ENCODE results near the gene COBL. TPM values are rescaled to one million over a fixed set of nuclear protein-coding genes. Genes with fewer than 3 reads are reported as not detected.

Gene COBL
- total RNA-seq, 1 donor from 2014 or later: 53.2 TPM

DNA sequence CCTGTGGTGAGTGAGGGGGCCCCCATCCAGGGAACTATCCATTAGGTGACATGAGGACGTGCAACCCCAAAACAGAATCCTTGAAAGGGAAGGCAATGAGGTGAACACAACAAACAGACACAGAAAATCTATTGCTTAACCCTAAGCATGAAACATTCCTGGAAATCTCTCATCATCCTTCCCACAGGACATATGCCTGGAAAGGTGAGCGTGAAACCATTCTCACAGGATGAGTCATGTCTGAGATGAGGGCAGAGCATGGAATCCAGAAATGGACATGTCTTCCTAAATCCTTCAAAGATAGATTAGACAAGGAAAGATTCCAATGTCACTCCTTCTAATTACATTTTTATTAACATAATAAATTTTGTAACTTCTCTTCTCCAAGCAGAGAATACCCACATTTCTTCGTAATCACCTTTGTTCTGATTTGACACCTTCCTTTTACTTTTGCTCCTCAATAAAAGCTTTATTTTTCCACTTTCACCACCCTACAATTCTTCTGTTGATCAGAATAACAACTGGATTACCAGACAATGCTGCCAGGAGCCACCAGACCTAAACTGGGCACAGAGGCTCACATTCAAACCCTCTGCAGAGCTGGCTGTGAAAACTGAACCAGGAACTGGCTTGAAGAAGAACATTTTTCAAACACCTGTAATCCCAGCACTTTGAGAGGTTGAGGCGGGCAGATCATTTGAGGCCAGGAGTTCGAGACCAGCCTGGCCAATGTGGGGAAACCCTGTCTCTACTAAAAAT lies 67.2 kb downstream of the COBL start:
- Histone ChIP-seq H3K4me1 (ENCODE audit: control insufficient read depth in 3 of 3, insufficient read depth in 3 of 3, low read length in 3 of 3) (peaks cover 23 to 38% (median 28%) of the 10 kb centered on the region in 3 donors), H3K36me3 (ENCODE audit: control insufficient read depth in 3 of 3, insufficient read depth in 3 of 3, low read length in 3 of 3) (no peaks in the 10 kb centered on the region), H3K9ac (ENCODE audit: low read depth in 1 of 3, low read length in 3 of 3) (no peak overlapping the region), H3K4me3 (ENCODE audit: low read length in 3 of 3) (no peak overlapping the region), H3K27me3 (ENCODE audit: control insufficient read depth in 3 of 3, insufficient read depth in 3 of 3, low read length in 3 of 3) (no peaks in the 10 kb centered on the region), H3K27ac (ENCODE audit: low read depth, low read length) (no peak overlapping the region), H3K9me3 (ENCODE audit: control insufficient read depth in 3 of 3, low read length in 3 of 3) (no peaks in the 10 kb centered on the region)

GRCh38 chr7:51246258-51247245 lies 70.1 kb downstream of the COBL start:
- H3K9me3 ChIP-seq (ENCODE audit: control insufficient read depth in 3 of 3, low read length in 3 of 3): no peaks in the 10 kb centered on the region
- no peaks in the 10 kb centered on the region for H3K36me3 ChIP-seq (ENCODE audit: control insufficient read depth in 3 of 3, insufficient read depth in 3 of 3, low read length in 3 of 3)
- no peak overlapping the region for H3K9ac ChIP-seq (ENCODE audit: low read depth in 1 of 3, low read length in 3 of 3)
- H3K4me1 ChIP-seq (ENCODE audit: control insufficient read depth in 3 of 3, insufficient read depth in 3 of 3, low read length in 3 of 3): peaks cover 21 to 39% (median 27%) of the 10 kb centered on the region in 3 donors
- H3K4me3 ChIP-seq (ENCODE audit: low read length in 3 of 3): no peak overlapping the region
- no peak overlapping the region for H3K27ac ChIP-seq (ENCODE audit: low read depth, low read length)
- no peaks in the 10 kb centered on the region for H3K27me3 ChIP-seq (ENCODE audit: control insufficient read depth in 3 of 3, insufficient read depth in 3 of 3, low read length in 3 of 3)

DNA sequence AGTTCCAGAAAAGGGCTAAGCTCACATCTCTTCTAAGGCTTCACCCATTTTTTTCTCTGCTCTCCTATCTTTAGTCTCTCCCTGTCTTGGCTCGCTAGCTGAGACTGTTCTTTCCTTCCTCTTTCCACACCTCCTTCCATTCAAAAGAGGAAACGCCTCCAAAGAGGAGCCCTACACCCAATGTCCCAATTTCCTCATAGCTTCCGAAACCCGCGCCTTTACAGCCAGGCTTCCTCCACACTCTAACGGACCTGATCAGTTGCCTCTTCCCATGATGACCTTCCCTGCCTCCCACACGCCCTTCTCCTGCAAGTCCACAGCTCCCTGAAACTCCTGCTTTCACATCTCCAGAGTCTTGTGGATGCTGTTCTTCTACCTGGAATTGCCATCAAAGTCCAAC lies 71.7 kb downstream of the COBL start:
- Histone ChIP-seq H3K4me1 (ENCODE audit: control insufficient read depth in 3 of 3, insufficient read depth in 3 of 3, low read length in 3 of 3) (peaks cover 11 to 30% (median 18%) of the 10 kb centered on the region in 3 donors), H3K9me3 (ENCODE audit: control insufficient read depth in 3 of 3, low read length in 3 of 3) (no peaks in the 10 kb centered on the region), H3K36me3 (ENCODE audit: control insufficient read depth in 3 of 3, insufficient read depth in 3 of 3, low read length in 3 of 3) (no peaks in the 10 kb centered on the region), H3K4me3 (ENCODE audit: low read length in 3 of 3) (no peak overlapping the region), H3K9ac (ENCODE audit: low read depth in 1 of 3, low read length in 3 of 3) (no peak overlapping the region), H3K27me3 (ENCODE audit: control insufficient read depth in 3 of 3, insufficient read depth in 3 of 3, low read length in 3 of 3) (no peaks in the 10 kb centered on the region), H3K27ac (ENCODE audit: low read depth, low read length) (no peak overlapping the region)

DNA sequence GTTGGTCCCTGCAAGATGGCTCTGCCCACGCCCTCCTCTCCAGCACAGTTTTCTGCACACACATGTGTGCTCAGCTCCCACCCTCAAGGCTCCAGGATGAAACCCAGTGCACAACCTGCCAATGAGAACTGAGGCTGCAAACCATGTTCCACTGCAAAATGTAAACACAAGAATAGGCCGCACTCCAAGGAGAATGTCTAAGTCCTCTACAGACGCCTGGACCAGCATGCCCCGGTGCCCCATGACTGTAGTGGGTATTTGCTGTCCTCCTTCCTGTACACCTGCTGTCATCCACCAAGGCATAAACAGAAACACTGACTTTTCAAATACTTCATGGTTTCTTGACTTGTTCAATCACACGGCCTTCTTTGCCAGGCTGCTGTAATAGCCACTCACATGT lies 72.6 kb downstream of the COBL start:
- H3K4me1 ChIP-seq (ENCODE audit: control insufficient read depth in 3 of 3, insufficient read depth in 3 of 3, low read length in 3 of 3): peaks cover 8 to 33% (median 14%) of the 10 kb centered on the region in 3 donors
- H3K27me3 ChIP-seq (ENCODE audit: control insufficient read depth in 3 of 3, insufficient read depth in 3 of 3, low read length in 3 of 3): no peaks in the 10 kb centered on the region
- no peaks in the 10 kb centered on the region for H3K9me3 ChIP-seq (ENCODE audit: control insufficient read depth in 3 of 3, low read length in 3 of 3)
- no peak overlapping the region for H3K9ac ChIP-seq (ENCODE audit: low read depth in 1 of 3, low read length in 3 of 3)
- H3K36me3 ChIP-seq (ENCODE audit: control insufficient read depth in 3 of 3, insufficient read depth in 3 of 3, low read length in 3 of 3): no peaks in the 10 kb centered on the region
- no peak overlapping the region for H3K27ac ChIP-seq (ENCODE audit: low read depth, low read length)
- no peak overlapping the region for H3K4me3 ChIP-seq (ENCODE audit: low read length in 3 of 3)

GRCh38 chr7:51243631-51244030 lies 73.0 kb downstream of the COBL start:
- Histone ChIP-seq H3K27me3 (ENCODE audit: control insufficient read depth in 3 of 3, insufficient read depth in 3 of 3, low read length in 3 of 3) (no peaks in the 10 kb centered on the region), H3K9me3 (ENCODE audit: control insufficient read depth in 3 of 3, low read length in 3 of 3) (no peaks in the 10 kb centered on the region), H3K27ac (ENCODE audit: low read depth, low read length) (no peak overlapping the region), H3K9ac (ENCODE audit: low read depth in 1 of 3, low read length in 3 of 3) (no peak overlapping the region), H3K4me3 (ENCODE audit: low read length in 3 of 3) (no peak overlapping the region), H3K4me1 (ENCODE audit: control insufficient read depth in 3 of 3, insufficient read depth in 3 of 3, low read length in 3 of 3) (peaks cover 8 to 35% (median 13%) of the 10 kb centered on the region in 3 donors), H3K36me3 (ENCODE audit: control insufficient read depth in 3 of 3, insufficient read depth in 3 of 3, low read length in 3 of 3) (no peaks in the 10 kb centered on the region)

DNA sequence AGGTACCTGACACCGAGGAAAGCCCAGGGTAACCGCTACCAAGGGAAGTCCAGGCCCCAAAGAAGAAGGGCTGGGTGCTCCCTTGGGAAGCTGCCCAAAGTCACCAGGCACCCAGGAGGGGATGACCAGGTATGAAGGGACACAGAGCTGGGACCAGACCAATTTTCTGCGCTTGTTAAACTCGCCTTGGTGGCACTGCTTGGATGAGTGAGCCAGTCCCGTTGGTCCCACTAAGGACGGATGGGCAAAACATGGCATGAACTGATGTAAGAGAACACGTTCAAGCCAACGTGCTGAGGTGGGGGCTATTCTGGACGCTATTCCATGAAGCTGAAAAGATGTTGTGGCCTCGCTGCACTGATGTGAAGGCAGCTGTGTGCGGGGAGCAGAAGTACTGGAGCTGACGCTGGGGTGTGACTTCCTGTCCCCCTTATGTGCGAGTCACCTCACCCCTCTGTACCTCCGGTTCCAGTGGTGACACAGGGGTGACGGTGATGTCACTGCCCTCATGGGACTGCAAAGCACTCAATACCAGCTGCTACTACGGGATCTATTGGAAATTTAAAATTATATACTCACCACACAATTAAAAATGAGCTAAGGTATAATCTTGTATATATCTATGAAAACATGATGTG lies 73.6 kb downstream of the COBL start:
- no peak overlapping the region for H3K4me3 ChIP-seq (ENCODE audit: low read length in 3 of 3)
- H3K9me3 ChIP-seq (ENCODE audit: control insufficient read depth in 3 of 3, low read length in 3 of 3): no peaks in the 10 kb centered on the region
- H3K36me3 ChIP-seq (ENCODE audit: control insufficient read depth in 3 of 3, insufficient read depth in 3 of 3, low read length in 3 of 3): no peaks in the 10 kb centered on the region
- H3K27ac ChIP-seq (ENCODE audit: low read depth, low read length): no peak overlapping the region
- peaks cover 10 to 37% (median 14%) of the 10 kb centered on the region in 3 donors for H3K4me1 ChIP-seq (ENCODE audit: control insufficient read depth in 3 of 3, insufficient read depth in 3 of 3, low read length in 3 of 3)
- H3K9ac ChIP-seq (ENCODE audit: low read depth in 1 of 3, low read length in 3 of 3): no peak overlapping the region
- no peaks in the 10 kb centered on the region for H3K27me3 ChIP-seq (ENCODE audit: control insufficient read depth in 3 of 3, insufficient read depth in 3 of 3, low read length in 3 of 3)

- H3K27me3 ChIP-seq (ENCODE audit: control insufficient read depth in 3 of 3, insufficient read depth in 3 of 3, low read length in 3 of 3): no peaks in the 10 kb centered on the region
- H3K4me3 ChIP-seq (ENCODE audit: low read length in 3 of 3): no peak overlapping the region
- H3K27ac ChIP-seq (ENCODE audit: low read depth, low read length): no peak overlapping the region
- H3K9ac ChIP-seq (ENCODE audit: low read depth in 1 of 3, low read length in 3 of 3): no peak overlapping the region
- H3K36me3 ChIP-seq (ENCODE audit: control insufficient read depth in 3 of 3, insufficient read depth in 3 of 3, low read length in 3 of 3): no peaks in the 10 kb centered on the region
- H3K4me1 ChIP-seq (ENCODE audit: control insufficient read depth in 3 of 3, insufficient read depth in 3 of 3, low read length in 3 of 3): peaks cover 7 to 34% (median 14%) of the 10 kb centered on the region in 3 donors
- H3K9me3 ChIP-seq (ENCODE audit: control insufficient read depth in 3 of 3, low read length in 3 of 3): no peaks in the 10 kb centered on the region
These were observed 74.5 kb downstream of the COBL start for GRCh38 chr7:51242007-51242691.

- no peaks in the 10 kb centered on the region for H3K27me3 ChIP-seq (ENCODE audit: control insufficient read depth in 3 of 3, insufficient read depth in 3 of 3, low read length in 3 of 3)
- H3K9me3 ChIP-seq (ENCODE audit: control insufficient read depth in 3 of 3, low read length in 3 of 3): no peaks in the 10 kb centered on the region
- H3K4me3 ChIP-seq (ENCODE audit: low read length in 3 of 3): no peak overlapping the region
These were observed 75.7 kb downstream of the COBL start for GRCh38 chr7:51240868-51241267.

GRCh38 chr7:51239691-51240090 lies 76.9 kb downstream of the COBL start:
- H3K4me1 ChIP-seq (ENCODE audit: control insufficient read depth in 3 of 3, insufficient read depth in 3 of 3, low read length in 3 of 3): peaks cover 6 to 35% (median 9%) of the 10 kb centered on the region in 3 donors
- no peak overlapping the region for H3K27ac ChIP-seq (ENCODE audit: low read depth, low read length)
- no peaks in the 10 kb centered on the region for H3K36me3 ChIP-seq (ENCODE audit: control insufficient read depth in 3 of 3, insufficient read depth in 3 of 3, low read length in 3 of 3)
- H3K27me3 ChIP-seq (ENCODE audit: control insufficient read depth in 3 of 3, insufficient read depth in 3 of 3, low read length in 3 of 3): no peaks in the 10 kb centered on the region
- H3K9me3 ChIP-seq (ENCODE audit: control insufficient read depth in 3 of 3, low read length in 3 of 3): no peaks in the 10 kb centered on the region
- no peak overlapping the region for H3K4me3 ChIP-seq (ENCODE audit: low read length in 3 of 3)
- no peak overlapping the region for H3K9ac ChIP-seq (ENCODE audit: low read depth in 1 of 3, low read length in 3 of 3)

More at GRCh38 chr7:51240868-51241267, 75.7 kb downstream of the COBL start:
- peaks cover 3 to 25% (median 4%) of the 10 kb centered on the region in 3 donors for H3K4me1 ChIP-seq (ENCODE audit: control insufficient read depth in 3 of 3, insufficient read depth in 3 of 3, low read length in 3 of 3)
- no peak overlapping the region for H3K27ac ChIP-seq (ENCODE audit: low read depth, low read length)
- no peak overlapping the region for H3K9ac ChIP-seq (ENCODE audit: low read depth in 1 of 3, low read length in 3 of 3)
- H3K36me3 ChIP-seq (ENCODE audit: control insufficient read depth in 3 of 3, insufficient read depth in 3 of 3, low read length in 3 of 3): no peaks in the 10 kb centered on the region

All from skeletal muscle tissue (tissue), 4 donors.